ENCODE results near the gene ZDHHC21. TPM values are rescaled to one million over a fixed set of nuclear protein-coding genes. Genes with fewer than 3 reads are reported as not detected.

Gene ZDHHC21
- total RNA-seq, 1 experiment from 2014 or later: 3.4 TPM

GRCh38 chr9:14645648-14646047, 47.6 kb downstream of the ZDHHC21 start:
- intact Hi-C loops (cut with micrococcal nuclease; ENCODE audit: unreplicated experiment): no loop called here
- Histone ChIP-seq H3K9me3 (ENCODE audit: control insufficient read depth, insufficient read depth, low read depth, low read length) (no peaks in the 10 kb centered on the region), H3K4me3 (ENCODE audit: low read depth in 2 of 2, low read length in 2 of 2) (no peak overlapping the region), H3K4me1 (ENCODE audit: control insufficient read depth, insufficient read depth, low read length) (no peaks in the 10 kb centered on the region), H3K36me3 (ENCODE audit: control insufficient read depth, insufficient read depth, low read length) (no peaks in the 10 kb centered on the region), H3K27me3 (ENCODE audit: control insufficient read depth, insufficient read depth, low read length) (no peaks in the 10 kb centered on the region), H3K27ac (ENCODE audit: low read length) (no peak overlapping the region)
- no TSS peak for BruUV-seq (replicated peaks)
- in situ Hi-C loops (cut with HindIII; ENCODE audit: low pct_unique_long_range_greater_than_20kb, low sequenced_read_pairs): no loop called here
- no peak for DNase-seq (ENCODE audit: low read depth, low spot score)
- TF ChIP-seq POLR2AphosphoS5 (IDR thresholded peaks at IDR 0.05; ENCODE audit: low read depth, low read length): no peak
- ChIA-PET POLR2A (no interaction called here), CTCF (no interaction called here)
- ATAC-seq: no peak

GRCh38 chr9:14640967-14641366, 52.3 kb downstream of the ZDHHC21 start:
- ATAC-seq (no peak), DNase-seq (ENCODE audit: low read depth, low spot score) (no peak)
- no peaks in the 10 kb centered on the region for H3K27me3 ChIP-seq (ENCODE audit: control insufficient read depth, insufficient read depth, low read length)
- no peak overlapping the region for H3K4me3 ChIP-seq (ENCODE audit: low read depth in 2 of 2, low read length in 2 of 2)
- in situ Hi-C loops (cut with HindIII; ENCODE audit: low pct_unique_long_range_greater_than_20kb, low sequenced_read_pairs) (no loop called here), intact Hi-C loops (cut with micrococcal nuclease; ENCODE audit: unreplicated experiment) (no loop called here)
- H3K27ac ChIP-seq (ENCODE audit: low read length): no peak overlapping the region
- TF ChIP-seq REST (IDR thresholded peaks at IDR 0.05; ENCODE audit: insufficient read depth in 1 of 2, low read depth in 2 of 2, low read length in 1 of 2) (no peak), POLR2AphosphoS5 (IDR thresholded peaks at IDR 0.05; ENCODE audit: low read depth, low read length) (no peak)
- no peaks in the 10 kb centered on the region for H3K9me3 ChIP-seq (ENCODE audit: control insufficient read depth, insufficient read depth, low read depth, low read length)
- ChIA-PET POLR2A (no interaction called here), CTCF (no interaction called here)
- no TSS peak for BruUV-seq (replicated peaks)
- H3K36me3 ChIP-seq (ENCODE audit: control insufficient read depth, insufficient read depth, low read length): no peaks in the 10 kb centered on the region
- no peaks in the 10 kb centered on the region for H3K4me1 ChIP-seq (ENCODE audit: control insufficient read depth, insufficient read depth, low read length)

GRCh38 chr9:14640294-14640693, 52.9 kb downstream of the ZDHHC21 start:
- intact Hi-C loops (cut with micrococcal nuclease; ENCODE audit: unreplicated experiment): no loop called here
- Histone ChIP-seq H3K9me3 (ENCODE audit: control insufficient read depth, insufficient read depth, low read depth, low read length) (no peaks in the 10 kb centered on the region), H3K27ac (ENCODE audit: low read length) (no peak overlapping the region), H3K4me1 (ENCODE audit: control insufficient read depth, insufficient read depth, low read length) (no peaks in the 10 kb centered on the region), H3K27me3 (ENCODE audit: control insufficient read depth, insufficient read depth, low read length) (no peaks in the 10 kb centered on the region), H3K4me3 (ENCODE audit: low read depth in 2 of 2, low read length in 2 of 2) (no peak overlapping the region), H3K36me3 (ENCODE audit: control insufficient read depth, insufficient read depth, low read length) (no peaks in the 10 kb centered on the region)
- ATAC-seq: no peak
- TF ChIP-seq POLR2AphosphoS5 (IDR thresholded peaks at IDR 0.05; ENCODE audit: low read depth, low read length) (no peak), TCF7L2 (IDR thresholded peaks at IDR 0.05; ENCODE audit: low read depth, low read length) (no peak), CTCF (IDR thresholded peaks at IDR 0.05) (no peak), SIN3A (IDR thresholded peaks at IDR 0.05; ENCODE audit: borderline replicate concordance, insufficient read depth, low read depth, low read length) (no peak), REST (IDR thresholded peaks at IDR 0.05; ENCODE audit: insufficient read depth in 1 of 2, low read depth in 2 of 2, low read length in 1 of 2) (no peak)
- ChIA-PET CTCF (no interaction called here), POLR2A (no interaction called here)
- in situ Hi-C loops (cut with HindIII; ENCODE audit: low pct_unique_long_range_greater_than_20kb, low sequenced_read_pairs): no loop called here
- BruUV-seq (replicated peaks): no TSS peak
- no peak for DNase-seq (ENCODE audit: low read depth, low spot score)

Measured in Panc1 (cell line).